ES-I3 (cell line): ENCODE results near the gene CREB3L1.

ENCODE experiments used
- H3K36me3 ChIP-seq: 2 replicates; pipeline ENCODE4 v1.6.1; 2013; ENCODE audit warnings: mild to moderate bottlenecking, low read length, control low read depth, moderate library complexity; ENCODE audit not compliant: insufficient read depth
- H3K4me1 ChIP-seq: 2 replicates; pipeline ENCODE4 v1.6.1; 2013; ENCODE audit warnings: mild to moderate bottlenecking, control low read depth, low read length; ENCODE audit not compliant: insufficient read depth
- H3K9ac ChIP-seq: 2 replicates; pipeline ENCODE4 v1.6.1; 2013; ENCODE audit warnings: low read depth, mild to moderate bottlenecking, low read length, moderate library complexity
- H3K9me3 ChIP-seq: 2 replicates; pipeline ENCODE4 v1.6.1; 2013; ENCODE audit warnings: mild to moderate bottlenecking, low read length, moderate library complexity; ENCODE audit not compliant: control insufficient read depth, insufficient read depth

Gene CREB3L1

GRCh38 chr11:46307785-46308341 lies 30.4 kb downstream of the CREB3L1 start:
- Histone ChIP-seq H3K36me3 (no peaks in the 10 kb centered on the region), H3K4me1 (peaks cover 13% of the 10 kb centered on the region), H3K9me3 (no peaks in the 10 kb centered on the region), H3K9ac (no peak overlapping the region)

- Histone ChIP-seq H3K4me1 (peaks cover 13% of the 10 kb centered on the region), H3K36me3 (no peaks in the 10 kb centered on the region), H3K9me3 (no peaks in the 10 kb centered on the region), H3K9ac (no peak overlapping the region)
These were observed 31.4 kb downstream of the CREB3L1 start for GRCh38 chr11:46308631-46309419.

GRCh38 chr11:46309814-46310259 lies 32.4 kb downstream of the CREB3L1 start:
- no peaks in the 10 kb centered on the region for H3K36me3 ChIP-seq
- H3K9ac ChIP-seq: no peak overlapping the region

GRCh38 chr11:46315033-46315738 lies 37.7 kb downstream of the CREB3L1 start:
- Histone ChIP-seq H3K9ac (no peak overlapping the region), H3K36me3 (no peaks in the 10 kb centered on the region), H3K9me3 (no peaks in the 10 kb centered on the region), H3K4me1 (no peaks in the 10 kb centered on the region)

More at GRCh38 chr11:46309814-46310259, 32.4 kb downstream of the CREB3L1 start:
- Histone ChIP-seq H3K4me1 (peaks cover 13% of the 10 kb centered on the region), H3K9me3 (no peaks in the 10 kb centered on the region)

GRCh38 chr11:46315783-46316563 lies 38.5 kb downstream of the CREB3L1 start:
- Histone ChIP-seq H3K9me3 (no peaks in the 10 kb centered on the region), H3K9ac (no peak overlapping the region), H3K4me1 (no peaks in the 10 kb centered on the region), H3K36me3 (no peaks in the 10 kb centered on the region)

- no peak overlapping the region for H3K9ac ChIP-seq
- no peaks in the 10 kb centered on the region for H3K4me1 ChIP-seq
- H3K36me3 ChIP-seq: no peaks in the 10 kb centered on the region; the same call in 1 of the 2 replicates
- no peaks in the 10 kb centered on the region for H3K9me3 ChIP-seq
These were observed 41.6 kb downstream of the CREB3L1 start for GRCh38 chr11:46319074-46319453.

- no peaks in the 10 kb centered on the region; the same call in 1 of the 2 replicates for H3K36me3 ChIP-seq
- no peaks in the 10 kb centered on the region for H3K4me1 ChIP-seq
- no peak overlapping the region for H3K9ac ChIP-seq
- H3K9me3 ChIP-seq: no peaks in the 10 kb centered on the region
These were observed 44.3 kb downstream of the CREB3L1 start for GRCh38 chr11:46321757-46322156.

- Histone ChIP-seq H3K4me1 (no peaks in the 10 kb centered on the region), H3K36me3 (no peaks in the 10 kb centered on the region; the same call in 1 of the 2 replicates), H3K9ac (no peak overlapping the region), H3K9me3 (no peaks in the 10 kb centered on the region)
These were observed 45.3 kb downstream of the CREB3L1 start for GRCh38 chr11:46322759-46323158.

GRCh38 chr11:46326813-46327416 lies 49.5 kb downstream of the CREB3L1 start:
- Histone ChIP-seq H3K9me3 (no peaks in the 10 kb centered on the region), H3K9ac (no peak overlapping the region), H3K4me1 (peaks cover 18% of the 10 kb centered on the region), H3K36me3 (no peaks in the 10 kb centered on the region)

GRCh38 chr11:46327829-46328228 lies 50.4 kb downstream of the CREB3L1 start:
- Histone ChIP-seq H3K9me3 (no peaks in the 10 kb centered on the region), H3K36me3 (no peaks in the 10 kb centered on the region), H3K9ac (no peak overlapping the region), H3K4me1 (peaks cover 18% of the 10 kb centered on the region)

- Histone ChIP-seq H3K36me3 (no peaks in the 10 kb centered on the region), H3K9ac (no peak overlapping the region), H3K4me1 (peaks cover 21% of the 10 kb centered on the region), H3K9me3 (no peaks in the 10 kb centered on the region)
These were observed 52.7 kb downstream of the CREB3L1 start for GRCh38 chr11:46330154-46330553.

- peaks cover 24% of the 10 kb centered on the region for H3K4me1 ChIP-seq
- H3K9ac ChIP-seq: no peak overlapping the region
- H3K9me3 ChIP-seq: no peaks in the 10 kb centered on the region
- H3K36me3 ChIP-seq: no peaks in the 10 kb centered on the region
These were observed 53.3 kb downstream of the CREB3L1 start for GRCh38 chr11:46330563-46331281.

GRCh38 chr11:46331282-46331984 lies 54.0 kb downstream of the CREB3L1 start:
- H3K36me3 ChIP-seq: no peaks in the 10 kb centered on the region
- peaks cover 31% of the 10 kb centered on the region for H3K4me1 ChIP-seq
- H3K9ac ChIP-seq: no peak overlapping the region
- H3K9me3 ChIP-seq: no peaks in the 10 kb centered on the region
